Fibroblast of the aortic adventitia (primary cell): ENCODE measurements around the gene ABHD17B. TPM values are rescaled to one million over a fixed set of nuclear protein-coding genes. Genes with fewer than 3 reads are reported as not detected.

Source experiments
- DNase-seq: peaks from one replicate; pipeline ENCODE4 v3.0.0-alpha.2; 2010; ENCODE audit warnings: low read depth
- H3K4me3 ChIP-seq: 2 replicates; pipeline ENCODE4 v1.5.1; 2011; ENCODE audit warnings: low read depth, mild to moderate bottlenecking, control low read depth, low read length, moderate library complexity
- total RNA-seq: library from RNA; depleted of rRNA; stranded (reverse); fragments of >200 nt; gene quantifications from 2 replicates; pipeline ENCODE4 v1.2.3, GENCODE V29; 2012; ENCODE audit warnings: low replicate concordance
- TF ChIP-seq, protein P1 (sequence below): IDR thresholded peaks from 2 replicates; pipeline ENCODE4 v1.5.1; 2011; ENCODE audit warnings: mild to moderate bottlenecking, low read length, control low read depth, inconsistent platforms; ENCODE audit not compliant: insufficient read depth

Gene ABHD17B
- total RNA-seq, 1 donor: 11.9 TPM

DNA sequence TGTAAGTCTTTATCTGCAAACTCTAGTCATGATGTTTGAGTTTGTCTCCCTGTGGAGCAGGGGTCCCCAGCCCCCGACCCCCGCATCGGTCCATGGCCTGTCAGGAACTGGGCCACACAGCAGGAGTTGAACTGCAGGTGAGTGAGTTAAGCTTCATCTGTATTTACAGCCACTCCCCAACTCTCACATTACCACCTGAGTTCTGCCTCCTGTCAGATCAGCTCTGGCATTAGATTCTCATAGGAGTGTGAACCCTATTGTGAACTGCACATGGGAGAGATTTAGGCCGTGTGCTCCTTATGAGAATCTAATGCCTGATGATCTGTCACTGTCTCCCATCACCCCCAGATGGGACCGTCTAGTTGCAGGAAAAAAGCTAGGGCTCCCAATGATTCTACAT is 7.4 kb upstream of the ABHD17B start:
- H3K4me3 ChIP-seq: no peak overlapping the region
- TF ChIP-seq, protein P1, sequence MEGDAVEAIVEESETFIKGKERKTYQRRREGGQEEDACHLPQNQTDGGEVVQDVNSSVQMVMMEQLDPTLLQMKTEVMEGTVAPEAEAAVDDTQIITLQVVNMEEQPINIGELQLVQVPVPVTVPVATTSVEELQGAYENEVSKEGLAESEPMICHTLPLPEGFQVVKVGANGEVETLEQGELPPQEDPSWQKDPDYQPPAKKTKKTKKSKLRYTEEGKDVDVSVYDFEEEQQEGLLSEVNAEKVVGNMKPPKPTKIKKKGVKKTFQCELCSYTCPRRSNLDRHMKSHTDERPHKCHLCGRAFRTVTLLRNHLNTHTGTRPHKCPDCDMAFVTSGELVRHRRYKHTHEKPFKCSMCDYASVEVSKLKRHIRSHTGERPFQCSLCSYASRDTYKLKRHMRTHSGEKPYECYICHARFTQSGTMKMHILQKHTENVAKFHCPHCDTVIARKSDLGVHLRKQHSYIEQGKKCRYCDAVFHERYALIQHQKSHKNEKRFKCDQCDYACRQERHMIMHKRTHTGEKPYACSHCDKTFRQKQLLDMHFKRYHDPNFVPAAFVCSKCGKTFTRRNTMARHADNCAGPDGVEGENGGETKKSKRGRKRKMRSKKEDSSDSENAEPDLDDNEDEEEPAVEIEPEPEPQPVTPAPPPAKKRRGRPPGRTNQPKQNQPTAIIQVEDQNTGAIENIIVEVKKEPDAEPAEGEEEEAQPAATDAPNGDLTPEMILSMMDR: no peak
- no peak for DNase-seq

DNA sequence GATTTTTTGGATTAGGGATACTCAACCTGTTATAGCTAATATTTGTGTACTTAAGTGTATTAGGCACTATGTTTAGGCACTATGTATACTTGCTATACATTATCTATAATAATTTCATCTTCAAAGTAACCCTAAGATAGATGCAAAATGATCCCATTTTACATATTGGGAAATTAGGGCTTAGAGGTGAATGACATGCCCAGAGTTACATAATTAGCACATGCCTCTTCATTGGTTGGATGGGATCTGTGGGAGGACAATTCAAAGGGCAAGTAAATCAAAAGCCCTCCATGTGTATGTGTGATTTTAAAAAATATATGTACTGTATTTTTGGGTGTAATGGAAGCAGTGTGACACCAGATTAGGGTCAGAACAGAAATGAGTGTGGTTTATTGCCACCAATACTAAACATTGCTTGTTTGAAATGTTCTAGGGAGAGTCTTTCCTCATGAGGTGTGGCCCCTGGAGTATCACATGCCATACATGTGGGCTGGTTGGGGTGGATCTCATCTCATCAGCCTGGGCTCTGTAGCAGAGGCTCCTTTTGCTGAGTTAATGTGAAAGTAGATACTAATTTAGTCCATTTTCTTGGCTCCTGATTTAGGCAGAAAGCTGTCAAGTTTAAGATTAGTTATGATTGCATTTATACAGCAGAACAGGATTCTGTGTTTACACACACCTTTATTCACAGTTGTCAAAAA is 6.0 kb upstream of the ABHD17B start:
- TF ChIP-seq, protein P1: no peak
- H3K4me3 ChIP-seq: no peak overlapping the region
- DNase-seq: no peak

DNA sequence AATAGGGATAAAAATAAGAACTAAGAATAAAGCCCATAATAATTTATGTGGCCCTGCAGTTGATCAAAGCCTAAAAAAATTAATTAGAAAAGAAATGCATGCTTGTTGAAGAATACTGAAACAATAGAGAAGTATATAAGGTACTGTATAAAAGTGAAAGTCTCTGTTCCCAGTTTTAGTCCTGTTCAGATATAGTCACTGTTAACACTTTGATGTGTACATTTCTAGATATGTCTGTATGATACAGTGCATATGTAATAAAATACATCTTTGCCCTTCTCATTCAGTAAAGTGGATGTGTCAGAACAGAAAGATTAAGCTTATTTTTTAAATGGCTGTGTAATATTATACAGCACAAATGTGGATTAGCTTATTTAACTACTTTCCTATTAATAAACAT is 4.5 kb upstream of the ABHD17B start:
- H3K4me3 ChIP-seq: no peak overlapping the region
- TF ChIP-seq, protein P1: no peak
- no peak for DNase-seq

DNA sequence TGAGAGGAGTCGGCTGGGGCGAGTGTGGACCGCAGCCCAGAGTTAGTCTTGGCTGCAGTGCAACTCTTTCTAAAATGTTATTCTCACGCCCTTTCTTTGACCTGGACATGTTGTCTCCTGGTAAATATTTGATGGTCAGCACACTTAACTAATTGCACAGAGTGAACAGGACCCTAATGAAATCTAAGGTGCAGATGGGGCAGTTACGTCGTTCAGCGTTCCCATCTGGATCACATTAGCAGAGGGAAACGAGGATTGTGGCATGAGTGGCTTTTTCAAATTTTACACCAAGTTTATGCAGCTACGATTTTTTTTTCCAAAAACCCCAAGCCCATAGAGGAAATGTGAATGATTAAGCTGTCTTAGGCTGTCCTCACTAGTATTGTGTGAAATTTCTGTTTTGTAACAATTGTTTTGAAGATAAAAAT is 929 bp upstream of the ABHD17B start:
- no peak for DNase-seq
- H3K4me3 ChIP-seq: peak overlapping the region; percentile 93
- TF ChIP-seq, protein P1: no peak

DNA sequence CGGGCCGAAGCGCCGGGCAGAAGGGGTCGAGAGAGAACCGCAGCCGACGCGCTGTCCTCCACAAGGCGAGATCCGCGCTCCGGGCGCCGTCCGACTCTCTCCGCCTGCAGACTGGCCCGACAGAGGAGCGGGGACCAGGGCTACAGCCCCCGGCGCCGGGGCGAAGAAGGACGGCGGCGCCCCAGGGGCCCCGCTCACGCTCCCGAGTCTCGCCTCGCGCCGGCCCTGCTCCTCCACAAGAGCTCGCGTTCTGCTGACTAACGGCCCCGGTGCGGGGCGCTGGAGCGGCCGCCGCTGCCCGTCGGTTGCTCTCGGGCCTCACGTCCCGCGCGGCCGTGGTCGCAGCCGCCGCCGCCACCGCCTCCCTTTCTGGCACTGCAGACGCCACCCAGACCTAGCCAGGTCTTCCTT is 338 bp downstream of the ABHD17B start:
- no peak for DNase-seq
- TF ChIP-seq, protein P1: no peak
- H3K4me3 ChIP-seq: peak overlapping the region; percentile 93

DNA sequence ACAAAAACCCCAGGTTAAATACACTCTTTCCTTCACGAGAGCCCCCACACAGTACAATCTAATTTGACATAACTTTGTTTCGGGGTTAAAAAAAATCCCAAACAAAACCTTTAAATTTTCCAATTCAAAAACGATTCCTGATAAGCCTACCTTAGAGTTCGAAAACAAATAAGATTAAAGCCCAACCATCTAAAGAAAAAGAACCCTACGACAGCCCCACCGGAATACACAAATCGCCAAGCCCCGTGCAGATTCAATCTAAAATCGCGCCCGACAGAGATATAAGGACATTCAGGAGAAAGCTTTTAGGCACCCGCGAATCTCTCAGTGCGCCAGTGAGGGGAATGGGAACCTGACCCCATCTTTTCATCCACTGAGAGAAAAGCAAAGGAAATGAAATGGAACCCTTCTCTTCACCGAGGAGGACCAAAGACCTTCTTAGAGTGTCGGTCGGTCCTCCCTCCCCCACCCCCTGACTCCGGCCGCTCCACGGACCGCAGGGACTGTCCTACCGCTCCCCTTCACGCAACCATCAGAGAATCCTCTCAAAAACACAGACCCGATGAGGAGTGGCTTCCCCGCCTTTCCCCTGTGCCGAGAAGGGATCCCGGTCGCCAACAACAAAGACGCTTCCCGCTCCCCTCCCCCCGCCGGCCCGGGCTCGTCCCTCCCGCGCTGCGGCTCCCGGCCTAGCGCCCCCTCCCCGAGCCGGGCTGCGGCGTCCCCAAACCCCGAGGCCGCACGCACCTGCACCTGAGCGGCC is 925 bp downstream of the ABHD17B start:
- DNase-seq: peak; percentile 29
- TF ChIP-seq, protein P1: no peak
- peak overlapping the region; percentile 93 for H3K4me3 ChIP-seq
